Islet precursor cell (in vitro differentiated cells): ENCODE measurements around the gene PIPOX.
"Not testable (repeated sequence)": the region's sequence is repeated elsewhere in the genome, so short reads cannot be mapped to it uniquely, and the experiment has no call there.

ENCODE experiments used
- DNase-seq: peaks from one replicate; pipeline ENCODE4 v3.0.0-alpha.2; 2018

Gene PIPOX

GRCh38 chr17:29076722-29077121 lies 33.8 kb downstream of the PIPOX start:
- no peak for DNase-seq

GRCh38 chr17:29077320-29077719 lies 34.4 kb downstream of the PIPOX start:
- no peak for DNase-seq

- no peak for DNase-seq
These were observed 35.5 kb downstream of the PIPOX start for GRCh38 chr17:29078183-29079045.

- no peak for DNase-seq
These were observed 36.5 kb downstream of the PIPOX start for GRCh38 chr17:29079433-29079832.

GRCh38 chr17:29079887-29080286 lies 36.9 kb downstream of the PIPOX start:
- DNase-seq = no peak

- DNase-seq = no peak
These were observed 37.4 kb downstream of the PIPOX start for GRCh38 chr17:29080323-29080722.

- DNase-seq = no peak
These were observed 38.0 kb downstream of the PIPOX start for GRCh38 chr17:29080965-29081364.

- DNase-seq = no peak
These were observed 41.7 kb downstream of the PIPOX start for GRCh38 chr17:29084541-29085146.

GRCh38 chr17:29085223-29085622 lies 42.3 kb downstream of the PIPOX start:
- DNase-seq = no peak

- no peak for DNase-seq
These were observed 43.8 kb downstream of the PIPOX start for GRCh38 chr17:29086628-29087332.

GRCh38 chr17:29088782-29089181 lies 45.8 kb downstream of the PIPOX start:
- not testable (repeated sequence) for DNase-seq

GRCh38 chr17:29089601-29090044 lies 46.7 kb downstream of the PIPOX start:
- no peak for DNase-seq

- DNase-seq = no peak
These were observed 47.2 kb downstream of the PIPOX start for GRCh38 chr17:29090108-29090507.

GRCh38 chr17:29090750-29091605 lies 48.0 kb downstream of the PIPOX start:
- no peak for DNase-seq

- DNase-seq = no peak
These were observed 48.8 kb downstream of the PIPOX start for GRCh38 chr17:29091606-29092289.

- DNase-seq = no peak
These were observed 50.3 kb downstream of the PIPOX start for GRCh38 chr17:29093090-29093871.

- no peak for DNase-seq
These were observed 51.3 kb downstream of the PIPOX start for GRCh38 chr17:29094101-29094708.

GRCh38 chr17:29095439-29095838 lies 52.5 kb downstream of the PIPOX start:
- no peak for DNase-seq

- DNase-seq = no peak
These were observed 53.2 kb downstream of the PIPOX start for GRCh38 chr17:29096094-29096493.

GRCh38 chr17:29099527-29099926 lies 56.6 kb downstream of the PIPOX start:
- DNase-seq = no peak

GRCh38 chr17:29100296-29100695 lies 57.4 kb downstream of the PIPOX start:
- DNase-seq = no peak
